ENCODE measurements around the gene RBP7. TPM values are rescaled to one million over a fixed set of nuclear protein-coding genes. Genes with fewer than 3 reads are reported as not detected.
"Not testable (repeated sequence)": the region's sequence is repeated elsewhere in the genome, so short reads cannot be mapped to it uniquely, and the experiment has no call there.

The RBP7 gene
- polyA plus RNA-seq, 1 of the 3 experiments (the other 2 are of a cell fraction) = 2.5 TPM

GRCh38 chr1:10019561-10019960, 22.5 kb downstream of the RBP7 start:
- H4K20me1 ChIP-seq (ENCODE audit: insufficient read depth) = no peaks in the 10 kb centered on the region
- H3K9me2 ChIP-seq = no peaks in the 10 kb centered on the region
- H3K9me3 ChIP-seq = no peaks in the 10 kb centered on the region
- H3K4me3 ChIP-seq (ENCODE audit: low read depth in 2 of 2, low read length in 1 of 2) = no peak overlapping the region
- no peaks in the 10 kb centered on the region for H3K27me3 ChIP-seq (ENCODE audit: insufficient read depth)
- H2AFZ ChIP-seq (ENCODE audit: low read depth) = no peak overlapping the region; the same call in 1 of the 2 replicates
- H3K79me2 ChIP-seq (ENCODE audit: insufficient read depth) = no peaks in the 10 kb centered on the region
- no peak overlapping the region for H3K27ac ChIP-seq (ENCODE audit: low read depth in 2 of 2, low read length in 1 of 2)
- no peaks in the 10 kb centered on the region for H3K36me3 ChIP-seq (replicated peaks in 1 of 2; ENCODE audit: control insufficient read depth in 1 of 2, insufficient read depth in 2 of 2, low read length in 1 of 2)
- no peak for TF ChIP-seq RXRA (IDR thresholded peaks at IDR 0.05; ENCODE audit: borderline replicate concordance, low read depth)
- TF ChIP-seq, protein P1, sequence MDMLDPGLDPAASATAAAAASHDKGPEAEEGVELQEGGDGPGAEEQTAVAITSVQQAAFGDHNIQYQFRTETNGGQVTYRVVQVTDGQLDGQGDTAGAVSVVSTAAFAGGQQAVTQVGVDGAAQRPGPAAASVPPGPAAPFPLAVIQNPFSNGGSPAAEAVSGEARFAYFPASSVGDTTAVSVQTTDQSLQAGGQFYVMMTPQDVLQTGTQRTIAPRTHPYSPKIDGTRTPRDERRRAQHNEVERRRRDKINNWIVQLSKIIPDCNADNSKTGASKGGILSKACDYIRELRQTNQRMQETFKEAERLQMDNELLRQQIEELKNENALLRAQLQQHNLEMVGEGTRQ (IDR thresholded peaks at IDR 0.05; ENCODE audit: borderline replicate concordance, low read depth, low read length) = no peak
- no peak for TF ChIP-seq RCOR1 (IDR thresholded peaks at IDR 0.05; ENCODE audit: low read length)
- no peak overlapping the region for H3K9ac ChIP-seq
- ChIA-PET CTCF (interaction anchor here (0.9 to 2.6 kb wide), 3 partner anchors 11 to 77 kb away, joined by 3 to 8 read pairs (median 3); partner anchors contain the start of genes LZIC and NMNAT1), POLR2A (no interaction called here)
- DNase-seq = no peak
- peaks cover 0 to 9% of the 10 kb centered on the region in 2 experiments; a peak in 1 of 4 replicates for H3K4me1 ChIP-seq (ENCODE audit: control insufficient read depth in 1 of 2, insufficient read depth in 2 of 2, low read depth in 1 of 2, low read length in 1 of 2)
- H3F3A ChIP-seq (replicated peaks; ENCODE audit: insufficient read depth) = peaks cover 4% of the 10 kb centered on the region
- H3K4me2 ChIP-seq = no peak overlapping the region

DNA sequence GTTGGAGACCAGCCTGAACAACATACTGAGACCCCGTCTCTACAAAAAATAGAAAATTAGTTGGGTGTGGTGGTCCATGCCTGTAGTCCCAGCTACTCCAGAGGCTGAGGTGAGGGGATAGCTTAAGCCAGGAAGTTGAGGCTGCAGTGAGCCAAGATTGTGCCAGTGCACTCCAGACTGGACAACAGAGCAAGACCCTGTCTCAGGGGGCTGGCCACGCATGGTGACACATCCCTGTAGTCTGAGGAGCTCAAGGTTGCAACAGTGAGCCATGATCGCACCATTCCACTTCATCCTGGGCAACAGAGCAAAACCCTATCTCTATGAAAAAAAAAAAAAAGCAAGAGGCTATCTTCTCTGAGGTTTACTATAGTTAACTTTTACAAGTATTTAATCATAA, 23.1 kb downstream of the RBP7 start:
- POLR2A ChIA-PET = no interaction called here
- no peak overlapping the region for H3K9ac ChIP-seq
- DNase-seq = no peak

GRCh38 chr1:10020678-10021077, 23.6 kb downstream of the RBP7 start:
- H3K27me3 ChIP-seq (ENCODE audit: insufficient read depth); H2AFZ ChIP-seq (ENCODE audit: low read depth); H3K9me3 ChIP-seq; H3K4me2 ChIP-seq; H3K4me3 ChIP-seq (ENCODE audit: low read depth in 2 of 2, low read length in 1 of 2); H3K4me1 ChIP-seq (ENCODE audit: control insufficient read depth in 1 of 2, insufficient read depth in 2 of 2, low read depth in 1 of 2, low read length in 1 of 2); H3K79me2 ChIP-seq (ENCODE audit: insufficient read depth); H3K9ac ChIP-seq; POLR2A ChIA-PET; H3K9me2 ChIP-seq; H3K36me3 ChIP-seq (replicated peaks in 1 of 2; ENCODE audit: control insufficient read depth in 1 of 2, insufficient read depth in 2 of 2, low read length in 1 of 2); H3F3A ChIP-seq (replicated peaks; ENCODE audit: insufficient read depth); H4K20me1 ChIP-seq (ENCODE audit: insufficient read depth): not testable (repeated sequence)
- peak overlapping the region in 1 of 2 experiments; percentile 0; a peak in 1 of 4 replicates for H3K27ac ChIP-seq (ENCODE audit: low read depth in 2 of 2, low read length in 1 of 2)
- TF ChIP-seq RCOR1 (IDR thresholded peaks at IDR 0.05; ENCODE audit: low read length) (0 out of 2 replicates have a peak, but pooled peaks have one; percentile 18), TCF12 (IDR thresholded peaks at IDR 0.05) (peak; percentile 83)
- DNase-seq = peak; percentile 36
- CTCF ChIA-PET = interaction anchor here (0.7 to 2.6 kb wide), 3 partner anchors 10 to 71 kb away, joined by 3 to 8 read pairs (median 3); no protein-coding TSS in a partner anchor
- WGBS (ENCODE audit: low lambda C conversion rate) = 72% methylated on average over 2 of the region's 2 CpGs

More for the DNA sequence above, 23.1 kb downstream of the RBP7 start:
- H3K27ac ChIP-seq (ENCODE audit: low read depth in 2 of 2, low read length in 1 of 2) = no peak overlapping the region
- no peaks in the 10 kb centered on the region for H3K9me2 ChIP-seq
- no peaks in the 10 kb centered on the region for H4K20me1 ChIP-seq (ENCODE audit: insufficient read depth)
- TF ChIP-seq SIN3A (IDR thresholded peaks at IDR 0.05; ENCODE audit: borderline replicate concordance, low read depth, low read length) (no peak), POLR2AphosphoS5 (IDR thresholded peaks at IDR 0.05; ENCODE audit: low read depth, low read length) (no peak)
- H3K4me1 ChIP-seq (ENCODE audit: control insufficient read depth in 1 of 2, insufficient read depth in 2 of 2, low read depth in 1 of 2, low read length in 1 of 2) = peaks cover 0 to 9% of the 10 kb centered on the region in 2 experiments; a peak in 1 of 4 replicates
- no peaks in the 10 kb centered on the region for H3K36me3 ChIP-seq (replicated peaks in 1 of 2; ENCODE audit: control insufficient read depth in 1 of 2, insufficient read depth in 2 of 2, low read length in 1 of 2)
- WGBS (ENCODE audit: low lambda C conversion rate) = 90% methylated on average over 3 of the region's 3 CpGs
- no peak overlapping the region for H3K4me3 ChIP-seq (ENCODE audit: low read depth in 2 of 2, low read length in 1 of 2)
- H3F3A ChIP-seq (replicated peaks; ENCODE audit: insufficient read depth) = peaks cover 4% of the 10 kb centered on the region
- no peak overlapping the region for H3K4me2 ChIP-seq
- no peaks in the 10 kb centered on the region for H3K79me2 ChIP-seq (ENCODE audit: insufficient read depth)
- H3K27me3 ChIP-seq (ENCODE audit: insufficient read depth) = no peaks in the 10 kb centered on the region
- CTCF ChIA-PET = interaction anchor here (0.7 to 2.6 kb wide), 4 partner anchors 10 to 77 kb away, joined by 3 to 8 read pairs (median 3); partner anchors contain the start of genes LZIC and NMNAT1
- H3K9me3 ChIP-seq = no peaks in the 10 kb centered on the region
- no peak overlapping the region for H2AFZ ChIP-seq (ENCODE audit: low read depth)
